Measurements from ENCODE around the gene MAML3.

The MAML3 gene

GRCh38 chr4:140152013-140152703, 1.8 kb downstream of the MAML3 start:
- peak; percentile 67 for DNase-seq (ENCODE audit: low spot score)
- Histone ChIP-seq H3K4me3 (ENCODE audit: severe bottlenecking) (peak overlapping the region; percentile 70), H3K36me3 (ENCODE audit: low read depth) (no peaks in the 10 kb centered on the region), H3K27me3 (ENCODE audit: insufficient read depth, poor library complexity, severe bottlenecking) (no peaks in the 10 kb centered on the region), H3K4me1 (ENCODE audit: insufficient read depth, poor library complexity, severe bottlenecking) (no peaks in the 10 kb centered on the region), H3K27ac (ENCODE audit: poor library complexity, severe bottlenecking) (peak overlapping the region; percentile 81), H3K9me3 (ENCODE audit: severe bottlenecking) (no peaks in the 10 kb centered on the region)
- peak; percentile 53 for ATAC-seq (ENCODE audit: low read depth)
- TF ChIP-seq, protein P1, sequence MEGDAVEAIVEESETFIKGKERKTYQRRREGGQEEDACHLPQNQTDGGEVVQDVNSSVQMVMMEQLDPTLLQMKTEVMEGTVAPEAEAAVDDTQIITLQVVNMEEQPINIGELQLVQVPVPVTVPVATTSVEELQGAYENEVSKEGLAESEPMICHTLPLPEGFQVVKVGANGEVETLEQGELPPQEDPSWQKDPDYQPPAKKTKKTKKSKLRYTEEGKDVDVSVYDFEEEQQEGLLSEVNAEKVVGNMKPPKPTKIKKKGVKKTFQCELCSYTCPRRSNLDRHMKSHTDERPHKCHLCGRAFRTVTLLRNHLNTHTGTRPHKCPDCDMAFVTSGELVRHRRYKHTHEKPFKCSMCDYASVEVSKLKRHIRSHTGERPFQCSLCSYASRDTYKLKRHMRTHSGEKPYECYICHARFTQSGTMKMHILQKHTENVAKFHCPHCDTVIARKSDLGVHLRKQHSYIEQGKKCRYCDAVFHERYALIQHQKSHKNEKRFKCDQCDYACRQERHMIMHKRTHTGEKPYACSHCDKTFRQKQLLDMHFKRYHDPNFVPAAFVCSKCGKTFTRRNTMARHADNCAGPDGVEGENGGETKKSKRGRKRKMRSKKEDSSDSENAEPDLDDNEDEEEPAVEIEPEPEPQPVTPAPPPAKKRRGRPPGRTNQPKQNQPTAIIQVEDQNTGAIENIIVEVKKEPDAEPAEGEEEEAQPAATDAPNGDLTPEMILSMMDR (IDR thresholded peaks at IDR 0.05; ENCODE audit: poor library complexity, severe bottlenecking) = peak; percentile 22

DNA sequence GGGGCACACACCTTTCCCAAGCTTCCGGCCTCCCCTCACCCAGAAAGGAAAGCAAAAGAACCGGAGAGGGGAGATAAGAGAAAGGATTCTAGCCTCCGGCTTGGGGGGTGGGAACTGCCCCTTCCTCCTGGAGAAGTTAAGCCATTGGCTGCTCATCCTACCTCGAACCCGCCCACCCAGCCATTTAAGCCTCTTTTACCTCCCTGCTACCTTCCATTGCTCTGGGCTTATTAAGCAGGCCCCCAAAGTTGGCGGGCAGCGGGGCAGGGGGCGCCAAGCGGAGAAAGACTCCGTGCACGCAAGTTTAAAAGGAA, 2.3 kb downstream of the MAML3 start:
- H3K27ac ChIP-seq (ENCODE audit: poor library complexity, severe bottlenecking) = peak overlapping the region; percentile 81
- H3K9me3 ChIP-seq (ENCODE audit: severe bottlenecking) = no peaks in the 10 kb centered on the region
- H3K4me3 ChIP-seq (ENCODE audit: severe bottlenecking) = peak overlapping the region; percentile 70
- H3K27me3 ChIP-seq (ENCODE audit: insufficient read depth, poor library complexity, severe bottlenecking) = no peaks in the 10 kb centered on the region
- ATAC-seq (ENCODE audit: low read depth) (peak; percentile 63), DNase-seq (ENCODE audit: low spot score) (peak; percentile 84)
- H3K4me1 ChIP-seq (ENCODE audit: insufficient read depth, poor library complexity, severe bottlenecking) = no peaks in the 10 kb centered on the region
- H3K36me3 ChIP-seq (ENCODE audit: low read depth) = no peaks in the 10 kb centered on the region
- TF ChIP-seq, protein P1 (IDR thresholded peaks at IDR 0.05; ENCODE audit: poor library complexity, severe bottlenecking) = no peak

- peak; percentile 87 for DNase-seq (ENCODE audit: low spot score)
- Histone ChIP-seq H3K4me1 (ENCODE audit: insufficient read depth, poor library complexity, severe bottlenecking) (no peaks in the 10 kb centered on the region), H3K27me3 (ENCODE audit: insufficient read depth, poor library complexity, severe bottlenecking) (no peaks in the 10 kb centered on the region), H3K4me3 (ENCODE audit: severe bottlenecking) (peak overlapping the region; percentile 70), H3K36me3 (ENCODE audit: low read depth) (no peaks in the 10 kb centered on the region), H3K9me3 (ENCODE audit: severe bottlenecking) (no peaks in the 10 kb centered on the region), H3K27ac (ENCODE audit: poor library complexity, severe bottlenecking) (peak overlapping the region; percentile 81)
- ATAC-seq (ENCODE audit: low read depth) = peak; percentile 49
- TF ChIP-seq, protein P1 (IDR thresholded peaks at IDR 0.05; ENCODE audit: poor library complexity, severe bottlenecking) = no peak
Observed at GRCh38 chr4:140150886-140151698, 2.9 kb downstream of the MAML3 start.

DNA sequence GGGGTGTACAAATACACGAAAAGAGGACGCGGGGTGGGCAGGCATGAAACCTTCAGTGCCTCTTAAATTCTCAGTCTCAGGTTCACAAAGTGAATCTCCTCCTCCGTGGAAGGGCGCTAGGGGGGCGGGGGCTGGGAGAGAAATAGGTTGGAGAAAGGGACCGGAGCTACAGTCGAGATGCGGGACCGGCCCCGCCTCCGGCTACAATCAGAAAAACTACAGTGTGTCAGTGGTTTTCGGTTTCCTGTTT, 3.4 kb downstream of the MAML3 start:
- DNase-seq (ENCODE audit: low spot score) (no peak), ATAC-seq (ENCODE audit: low read depth) (peak; percentile 28; the same call in 2 of the 3 replicates)

More for the DNA sequence above, 3.4 kb downstream of the MAML3 start:
- TF ChIP-seq, protein P1 (IDR thresholded peaks at IDR 0.05; ENCODE audit: poor library complexity, severe bottlenecking) = no peak
- no peaks in the 10 kb centered on the region for H3K4me1 ChIP-seq (ENCODE audit: insufficient read depth, poor library complexity, severe bottlenecking)
- no peaks in the 10 kb centered on the region for H3K27me3 ChIP-seq (ENCODE audit: insufficient read depth, poor library complexity, severe bottlenecking)
- no peaks in the 10 kb centered on the region for H3K9me3 ChIP-seq (ENCODE audit: severe bottlenecking)
- H3K4me3 ChIP-seq (ENCODE audit: severe bottlenecking) = peak overlapping the region; percentile 70
- H3K27ac ChIP-seq (ENCODE audit: poor library complexity, severe bottlenecking) = peak overlapping the region; percentile 81
- no peaks in the 10 kb centered on the region for H3K36me3 ChIP-seq (ENCODE audit: low read depth)

All from RWPE2 (cell line).